Posterior cingulate gyrus (tissue), 11 donors: ENCODE data around the gene MPEG1.

Source experiments
- DNase-seq, 10 donors: peaks; one replicate each; pipeline versions ENCODE4 v3.0.0 to v3.0.0-alpha.2; 2020 to 2021; ENCODE audit warnings: mixed read lengths in 3 of 10
- intact Hi-C: fragments of 100-400 bp; cut with DNase I; formaldehyde crosslinking; loops from one replicate; pipeline ENCODE4 v1.15.1; 2023

The MPEG1 gene

DNA sequence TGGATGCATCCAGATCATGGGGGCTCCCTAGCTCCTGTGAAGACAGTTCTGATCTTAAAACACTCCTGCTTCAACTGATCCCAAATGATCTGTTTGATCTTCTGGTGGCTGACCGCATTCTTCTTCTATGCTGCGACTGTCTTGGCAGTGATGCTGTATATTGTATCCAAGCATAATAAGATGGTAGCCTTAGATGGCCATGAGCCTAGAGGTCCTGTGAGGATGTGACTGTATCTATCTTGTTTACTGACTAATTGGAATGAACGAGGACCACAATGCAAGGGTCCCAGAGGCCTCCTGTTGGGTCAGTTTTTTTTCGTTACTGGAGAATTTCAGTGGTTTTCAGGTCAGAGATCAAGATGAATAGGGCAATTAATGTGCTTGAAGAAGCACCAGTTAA lies 7.1 kb upstream of the MPEG1 start:
- DNase-seq, result no peak
- intact Hi-C loops, result no loop called here

DNA sequence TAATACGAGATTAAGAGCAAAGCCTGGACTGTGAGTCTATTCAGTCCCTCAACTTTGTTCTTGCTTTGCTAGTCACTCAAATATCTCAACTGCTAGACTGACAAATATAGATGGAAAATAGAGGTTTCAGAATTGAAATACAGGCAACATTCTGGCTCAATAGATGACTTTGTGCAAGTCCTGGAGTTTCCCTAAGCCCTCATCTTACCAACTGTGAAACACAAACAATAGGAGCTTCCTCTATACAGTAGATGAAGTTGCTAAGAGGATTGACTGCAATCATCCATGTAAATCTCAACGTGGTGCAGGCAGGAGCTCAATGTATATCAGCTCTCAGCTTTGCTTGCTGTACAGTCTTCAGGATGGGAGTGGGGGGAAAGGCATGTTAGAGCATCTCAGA lies 6.2 kb upstream of the MPEG1 start:
- intact Hi-C loops, result no loop called here

DNA sequence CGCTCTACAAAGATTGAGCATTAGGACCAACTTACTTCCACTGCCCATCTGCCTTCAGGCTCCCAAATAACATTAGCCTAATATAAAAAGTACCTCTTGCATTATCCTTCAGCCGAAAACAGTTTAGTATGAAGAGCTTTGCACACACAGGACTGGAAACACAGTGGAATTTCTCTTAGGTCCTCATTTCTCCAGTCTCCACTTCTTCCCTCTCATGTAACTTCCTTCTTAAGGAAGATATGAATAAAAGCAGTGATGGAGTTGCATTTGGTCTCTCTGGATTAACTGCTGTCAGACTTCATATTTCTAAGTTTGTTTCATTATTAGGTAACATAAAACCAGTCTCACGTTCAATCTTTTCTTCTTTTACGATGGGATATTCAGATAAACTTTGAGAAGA lies 5.6 kb upstream of the MPEG1 start:
- no peak for DNase-seq
- intact Hi-C loops, result no loop called here

More for the DNA sequence above, 6.2 kb upstream of the MPEG1 start:
- DNase-seq, result no peak

DNA sequence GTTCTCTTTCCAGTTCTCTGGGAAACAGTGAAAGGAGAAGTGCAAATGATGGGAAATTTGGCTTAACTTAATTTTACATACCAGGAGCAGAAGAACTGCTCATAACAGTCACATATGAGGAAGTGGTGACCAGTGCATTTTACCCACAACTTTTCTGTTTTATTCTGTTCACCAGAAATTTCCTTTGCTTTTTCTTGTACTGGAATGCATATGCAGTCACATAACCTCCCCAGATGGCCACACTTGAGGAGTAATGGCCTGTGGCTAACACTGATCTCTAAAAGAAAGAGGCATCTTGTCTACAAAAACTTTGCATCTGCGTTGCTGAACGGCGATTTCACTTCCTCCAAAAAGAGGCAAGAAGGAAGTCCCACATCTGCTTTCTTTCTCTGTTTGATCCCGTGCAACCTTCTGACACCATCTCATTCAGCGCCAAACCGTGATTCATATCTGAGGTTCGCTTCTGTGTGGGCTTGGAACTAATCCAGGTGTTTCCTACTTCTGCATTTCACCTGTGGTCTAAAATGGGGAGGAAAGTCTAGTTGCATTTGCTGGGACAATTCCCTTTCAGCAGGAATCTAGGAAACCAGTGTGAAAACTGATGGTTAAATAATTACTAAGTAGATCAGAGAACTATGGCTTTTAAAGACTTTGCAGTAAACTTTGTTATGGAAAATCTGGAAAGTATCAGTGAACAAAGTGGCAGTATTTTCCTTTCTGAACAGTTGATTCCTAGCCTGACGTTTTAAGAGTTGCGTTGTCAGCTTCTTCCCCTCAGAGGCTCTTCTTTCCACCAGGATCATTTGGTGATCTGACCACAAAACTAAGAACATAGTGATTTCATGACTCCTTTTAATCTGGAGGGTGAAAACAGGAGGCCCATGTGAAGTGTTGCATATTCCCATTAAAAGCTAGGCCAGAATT lies 4.2 kb upstream of the MPEG1 start:
- DNase-seq, result no peak
- intact Hi-C loops, result no loop called here

DNA sequence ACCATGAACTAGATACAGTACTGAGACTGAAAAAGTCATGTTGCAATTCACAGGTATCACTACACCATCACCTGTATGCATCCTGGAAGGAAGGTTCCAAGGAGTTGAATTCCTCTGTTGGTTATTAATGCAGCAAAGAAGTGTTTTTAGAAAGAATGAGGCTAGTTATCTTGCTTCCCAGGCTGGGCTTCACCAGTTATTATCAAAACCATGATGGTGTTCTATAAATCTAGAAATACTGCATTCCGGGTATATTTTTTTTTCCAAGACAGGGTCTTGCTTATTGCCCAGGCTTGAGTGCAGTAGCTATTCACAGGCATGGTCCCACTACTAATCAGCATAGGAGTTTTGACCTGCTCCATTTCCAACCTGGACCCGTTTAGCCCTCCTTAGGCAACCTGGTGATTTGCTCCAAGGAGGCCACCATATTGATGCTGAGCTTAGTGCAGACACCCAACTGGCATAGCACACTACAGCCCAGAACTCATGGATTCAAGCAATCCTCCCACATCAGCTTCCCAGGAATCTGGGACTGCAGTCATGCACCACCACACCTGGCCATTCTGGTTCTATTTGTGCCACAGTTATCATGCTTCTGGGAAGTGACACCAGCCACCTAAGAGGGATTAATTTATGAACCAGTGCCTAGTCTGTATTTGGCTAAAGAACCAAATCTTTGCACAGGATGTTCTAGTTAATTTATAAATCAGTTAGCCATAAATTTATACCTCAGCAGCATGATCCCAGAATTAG lies 1.6 kb upstream of the MPEG1 start:
- intact Hi-C loops, result no loop called here

DNA sequence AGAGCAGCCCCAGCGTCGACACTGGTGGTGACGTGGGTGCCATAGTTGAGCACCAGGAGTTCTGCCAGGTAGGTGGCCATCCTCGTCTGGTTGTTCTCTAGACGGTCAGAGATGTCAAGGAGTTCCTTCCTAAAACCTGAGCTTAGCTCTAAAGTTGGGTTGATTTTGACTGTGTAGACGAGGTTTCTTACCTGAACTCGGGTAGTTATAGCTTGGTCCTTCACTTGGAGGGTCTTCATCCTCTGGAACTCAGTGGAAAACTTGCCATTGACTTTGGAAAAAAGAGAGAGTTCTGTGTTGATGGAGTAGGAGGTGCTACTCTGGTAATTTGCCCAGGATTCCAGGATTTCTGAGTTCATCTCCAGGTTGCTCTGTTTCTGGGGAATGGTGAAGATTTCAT lies 505 bp downstream of the MPEG1 start:
- intact Hi-C loops, result no loop called here
- no peak for DNase-seq

More for the DNA sequence above, 1.6 kb upstream of the MPEG1 start:
- no peak for DNase-seq

DNA sequence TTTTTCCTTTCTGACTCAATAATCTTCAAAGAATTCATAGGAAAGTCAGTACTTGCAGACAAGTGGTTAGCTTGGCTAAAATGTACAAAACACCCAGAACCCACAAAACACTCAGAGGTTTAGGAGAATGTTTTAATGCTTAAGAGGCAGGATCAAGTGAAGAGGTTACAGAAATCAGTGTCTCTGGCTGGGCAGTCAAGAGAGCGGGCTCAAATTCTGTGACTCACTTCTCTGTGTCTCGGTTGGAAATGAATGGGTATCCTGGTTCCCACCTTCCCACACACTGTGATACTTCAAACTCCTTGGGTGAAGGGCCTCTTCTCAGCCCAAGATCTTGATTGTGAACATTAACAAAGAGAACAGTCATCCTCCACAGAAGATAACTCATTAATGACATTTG lies 3.8 kb downstream of the MPEG1 start:
- intact Hi-C loops, result loop anchor here (1.0 to 5.0 kb wide), 2 partner anchors 38 to 73 kb away; no protein-coding TSS in a partner anchor
- DNase-seq, result no peak

DNA sequence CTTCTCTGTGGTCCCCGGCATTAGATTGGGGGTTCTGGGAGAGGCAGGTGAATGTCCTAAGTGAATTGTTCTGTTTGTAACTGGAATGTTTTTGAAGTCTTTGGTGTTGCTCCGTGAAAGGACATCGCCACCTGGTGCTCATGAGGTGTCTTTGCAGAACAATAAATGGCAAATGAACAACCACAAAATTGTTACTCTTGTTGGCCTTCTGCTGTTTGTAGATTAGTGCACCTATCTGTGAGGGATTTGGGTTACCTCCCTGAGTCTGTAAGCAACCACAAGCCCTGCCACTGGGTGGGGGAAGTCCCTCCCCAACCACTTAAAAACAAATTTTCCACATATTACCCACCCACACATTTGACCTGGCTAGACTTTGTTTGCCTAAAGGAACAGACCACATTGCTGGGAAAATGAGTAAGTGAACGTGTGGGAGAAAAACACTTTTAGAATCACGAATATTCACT lies 4.7 kb downstream of the MPEG1 start:
- intact Hi-C loops, result loop anchor here (1.0 to 5.0 kb wide), 2 partner anchors 37 to 74 kb away; no protein-coding TSS in a partner anchor
- peak in 2 of 10 donors; percentile 32 to 48 for DNase-seq

DNA sequence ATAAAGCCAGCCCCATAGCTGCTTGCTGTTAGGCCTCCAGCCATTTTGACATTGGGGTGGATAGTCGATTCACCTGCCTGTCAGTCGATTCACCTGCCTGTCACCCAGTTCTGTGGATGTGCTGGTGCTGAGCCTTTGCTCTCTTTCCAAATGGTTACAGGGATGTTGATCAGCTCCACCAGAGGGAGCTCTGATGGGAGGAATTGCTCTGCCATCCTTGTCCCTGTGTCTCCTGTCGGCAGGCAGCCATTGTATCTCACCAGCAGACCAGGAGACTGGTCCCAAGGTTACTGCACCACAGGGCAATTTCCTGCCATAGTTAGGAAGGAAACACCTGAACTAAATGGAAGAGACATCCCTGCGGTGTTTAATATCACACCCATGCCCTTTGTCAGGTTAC lies 6.1 kb downstream of the MPEG1 start:
- intact Hi-C loops, result loop anchor here (5.0 kb wide), 1 partner anchor 76 kb away; no protein-coding TSS in a partner anchor
- peak in 4 of 10 donors; percentile 47 to 90 (median 60) for DNase-seq

DNA sequence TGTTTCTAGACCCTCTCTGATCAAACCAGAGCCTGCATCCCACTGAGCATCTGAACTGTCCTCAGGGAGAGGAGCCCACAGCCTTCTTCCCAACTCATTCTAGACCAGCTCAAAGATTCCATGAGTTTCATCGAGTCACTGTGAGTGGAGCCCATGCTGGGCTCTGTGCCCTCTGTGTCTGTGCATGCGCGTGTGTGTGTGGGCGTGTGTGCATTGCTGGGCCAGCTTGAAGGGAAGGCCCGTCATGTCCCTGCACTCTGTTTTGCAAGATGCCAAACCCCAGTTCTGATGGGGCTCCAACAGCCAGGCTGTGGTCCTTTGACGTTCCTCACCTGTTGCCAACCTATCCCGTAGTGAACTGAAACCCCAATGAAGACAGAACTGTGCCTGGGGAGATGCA lies 7.1 kb downstream of the MPEG1 start:
- DNase-seq, result peak in 2 of 10 donors; percentile 42 to 82
- intact Hi-C loops, result loop anchor here (5.0 kb wide), 1 partner anchor 77 kb away; no protein-coding TSS in a partner anchor

DNA sequence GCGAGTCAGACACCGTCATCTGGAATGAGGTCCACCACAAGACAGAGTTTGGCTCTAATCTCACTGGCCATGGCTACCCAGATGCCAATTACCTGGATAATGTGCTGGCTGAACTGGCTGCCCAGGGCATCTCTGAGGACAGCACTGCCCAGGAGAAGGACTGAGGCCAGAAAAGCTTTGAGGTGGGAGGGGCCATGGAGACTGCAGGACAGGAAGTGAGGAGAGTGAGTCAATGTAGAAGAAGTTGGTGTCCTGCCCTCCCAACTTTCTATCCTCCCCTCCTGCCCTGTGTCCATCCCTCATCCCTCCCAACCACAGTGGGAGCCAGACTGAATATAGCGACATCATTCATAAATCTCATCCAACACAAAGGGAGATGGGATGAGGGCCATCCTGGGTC lies 8.0 kb downstream of the MPEG1 start:
- intact Hi-C loops, result loop anchor here (5.0 kb wide), 1 partner anchor 78 kb away; no protein-coding TSS in a partner anchor
- no peak for DNase-seq

DNA sequence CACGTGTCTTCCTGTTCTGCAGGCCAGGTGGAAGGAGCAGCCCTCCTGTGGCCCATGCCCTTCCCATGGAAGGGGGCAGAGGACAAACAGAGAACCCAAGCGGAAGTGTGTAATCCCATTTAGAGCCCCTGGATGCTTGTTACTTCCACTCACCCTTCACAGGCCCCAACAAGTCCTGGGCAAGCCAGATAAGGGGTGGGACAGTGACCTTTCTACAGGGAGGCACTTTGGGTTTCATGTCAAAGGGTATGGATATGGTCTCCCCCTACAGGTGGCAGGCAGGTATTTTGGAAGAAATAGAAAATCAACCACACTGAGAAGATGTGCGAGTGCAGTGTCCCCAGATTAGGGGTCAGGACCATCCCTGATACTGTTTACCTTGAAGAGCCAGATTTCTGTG lies 11.4 kb downstream of the MPEG1 start:
- intact Hi-C loops, result no loop called here
- no peak for DNase-seq

DNA sequence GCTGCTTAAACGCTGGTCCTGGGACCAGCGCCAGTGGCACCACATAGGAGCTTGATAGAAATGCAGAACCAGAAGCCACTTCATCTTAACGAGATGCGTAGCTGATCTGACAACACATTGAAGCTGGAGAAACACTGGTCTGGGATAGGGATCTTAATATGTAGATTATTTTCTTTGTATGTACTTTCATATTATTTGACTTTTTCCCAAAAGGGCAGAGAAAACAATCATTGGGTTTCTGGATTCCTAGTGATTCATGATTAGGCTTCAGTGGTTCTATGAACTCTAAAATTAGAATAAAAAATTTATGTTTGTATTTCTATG lies 12.3 kb downstream of the MPEG1 start:
- intact Hi-C loops, result no loop called here
- no peak for DNase-seq

DNA sequence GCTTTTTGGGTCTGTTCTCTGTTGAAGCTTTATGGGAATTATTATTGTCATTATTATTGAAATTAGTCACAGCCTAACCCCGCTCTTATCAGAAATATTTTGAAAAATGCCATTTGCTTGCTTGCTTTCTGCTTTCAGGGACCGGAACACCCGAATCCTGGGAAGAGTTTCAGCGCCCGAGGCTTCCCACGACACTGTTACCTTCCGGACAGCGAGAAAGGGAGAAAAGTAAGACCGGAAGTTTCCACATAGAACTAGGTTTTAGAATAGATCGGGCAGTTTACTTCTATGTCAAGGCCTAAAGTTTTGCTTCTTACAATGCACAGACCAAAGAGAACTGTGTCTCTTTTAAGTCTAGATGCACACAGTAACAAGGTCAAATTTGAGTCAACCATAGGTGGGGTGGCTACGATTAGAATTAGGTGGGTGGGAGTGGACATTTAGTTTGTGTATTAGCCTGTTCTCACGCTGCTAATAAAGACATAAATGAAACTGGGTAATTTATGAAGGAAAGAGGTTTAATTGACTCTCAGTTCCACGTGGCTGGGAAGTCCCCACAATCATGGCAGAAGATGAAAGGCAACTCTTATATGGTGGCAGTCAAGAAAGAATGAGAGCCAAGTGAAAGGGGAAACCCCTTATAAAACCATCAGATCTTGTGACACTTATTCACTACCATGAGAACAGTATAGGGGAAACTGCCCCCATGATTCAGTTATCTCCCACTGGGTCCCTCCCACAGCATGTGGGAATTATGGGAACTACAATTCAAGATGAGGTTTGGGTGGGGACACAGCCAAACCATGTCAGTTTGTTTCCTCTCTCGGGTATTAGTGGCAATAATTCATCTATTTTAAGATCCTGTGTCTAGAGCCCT lies 12.9 kb downstream of the MPEG1 start:
- intact Hi-C loops, result no loop called here
- DNase-seq, result no peak

DNA sequence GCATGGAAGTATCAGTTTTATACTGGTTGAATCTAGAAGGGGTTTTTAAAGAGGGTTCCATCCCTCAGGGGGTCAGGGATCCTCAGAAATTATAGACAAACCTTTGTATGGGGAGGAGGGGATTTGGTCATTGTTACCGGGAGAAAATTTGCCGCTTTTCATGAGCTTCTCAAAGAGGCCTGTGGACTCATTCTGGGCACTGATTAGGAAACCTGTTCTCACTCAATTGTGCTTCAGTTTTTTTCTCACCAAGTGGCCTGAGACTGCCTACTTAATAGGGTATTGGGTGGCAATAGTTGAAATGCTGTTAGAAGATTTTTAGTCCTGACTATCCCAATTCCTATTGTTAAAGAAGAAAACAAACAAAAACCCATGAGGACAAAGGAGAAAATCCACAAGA lies 14.0 kb downstream of the MPEG1 start:
- no peak for DNase-seq
- intact Hi-C loops, result no loop called here

DNA sequence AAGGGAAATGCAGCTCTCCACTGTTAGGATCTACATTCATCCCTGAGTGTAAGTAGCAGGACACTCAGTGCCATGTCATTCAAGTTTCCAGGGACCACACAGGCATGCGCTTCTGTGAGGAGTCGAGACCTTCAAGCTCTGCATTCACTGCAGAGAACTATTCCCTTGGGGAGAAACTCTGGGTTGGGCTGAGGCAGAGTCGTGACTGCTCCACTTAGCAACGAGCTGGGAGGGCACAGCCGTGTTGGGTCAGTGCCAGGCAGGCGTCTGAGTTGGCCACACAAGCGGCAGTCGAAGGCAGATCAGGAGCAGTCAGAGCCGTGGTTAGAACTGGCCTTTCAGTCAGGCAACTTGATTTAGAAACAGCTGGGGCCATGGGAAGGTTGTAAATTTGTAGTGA lies 14.7 kb downstream of the MPEG1 start:
- intact Hi-C loops, result no loop called here
- peak; percentile 68 to 95 (median 80) for DNase-seq

DNA sequence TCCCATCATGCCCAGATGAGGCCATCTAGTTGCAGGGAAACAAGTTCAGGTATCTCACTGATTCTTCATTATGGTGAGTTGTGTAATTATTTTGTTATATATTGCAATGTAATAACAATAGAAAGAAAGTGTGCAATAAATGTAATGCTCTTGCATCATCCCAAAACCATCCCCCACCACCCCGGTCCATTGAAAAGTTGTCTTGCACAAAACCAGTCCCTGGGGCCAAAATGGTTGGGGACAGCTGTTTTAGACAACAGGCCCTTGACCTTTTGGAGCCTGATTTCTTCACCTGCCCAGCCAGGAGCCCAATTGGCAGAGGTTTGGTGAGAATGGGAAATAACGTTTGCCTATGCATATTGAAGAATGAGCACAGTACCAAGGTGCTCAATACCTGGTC lies 15.9 kb downstream of the MPEG1 start:
- intact Hi-C loops, result no loop called here
- no peak for DNase-seq

DNA sequence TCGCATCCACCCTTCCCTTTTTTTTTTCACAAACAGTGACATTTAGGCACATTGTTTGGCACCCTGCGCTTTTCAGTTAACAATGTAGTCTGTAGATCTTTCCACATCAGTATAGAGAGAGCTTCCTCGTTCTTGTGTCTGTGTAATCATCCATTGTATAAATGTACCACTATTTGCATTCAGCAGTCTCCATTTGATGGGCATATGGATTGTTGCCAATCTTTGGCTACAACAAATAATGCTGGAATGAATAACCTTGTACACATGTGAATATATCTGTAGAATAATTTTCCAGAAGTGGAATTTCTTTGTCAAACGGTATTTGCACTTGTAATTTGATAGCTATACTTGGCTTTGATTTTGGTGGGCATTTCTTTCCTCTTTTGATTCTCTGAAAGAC lies 17.1 kb downstream of the MPEG1 start:
- intact Hi-C loops, result no loop called here
- no peak for DNase-seq

DNA sequence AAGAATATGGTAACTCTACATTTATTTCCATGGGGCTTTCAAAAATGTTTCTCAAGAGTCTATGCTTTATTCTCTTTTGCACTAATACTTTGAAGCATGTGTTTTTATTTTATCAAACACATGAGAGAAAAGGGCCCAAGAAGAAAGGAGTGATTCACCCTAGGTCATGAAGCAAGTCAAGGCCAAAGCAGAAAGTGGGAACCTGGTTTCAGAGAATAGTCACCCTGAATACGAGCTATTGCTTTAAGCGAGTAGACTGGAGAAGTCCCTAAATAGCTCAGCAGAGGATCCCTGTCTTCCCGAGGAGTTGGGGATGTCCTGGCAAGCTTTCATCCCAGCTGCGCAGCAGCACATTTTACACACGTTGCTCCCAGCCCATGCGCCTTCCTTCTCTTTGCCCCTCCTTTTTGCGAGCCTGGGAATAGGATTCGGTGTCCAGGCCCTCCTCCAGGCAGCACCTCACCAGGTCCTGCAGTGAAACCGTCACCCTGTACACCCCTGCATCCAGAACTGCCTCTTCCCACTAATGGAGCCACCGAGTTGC lies 19.1 kb downstream of the MPEG1 start:
- intact Hi-C loops, result no loop called here
- peak in 7 of 10 donors; percentile 33 to 92 (median 62) for DNase-seq

DNA sequence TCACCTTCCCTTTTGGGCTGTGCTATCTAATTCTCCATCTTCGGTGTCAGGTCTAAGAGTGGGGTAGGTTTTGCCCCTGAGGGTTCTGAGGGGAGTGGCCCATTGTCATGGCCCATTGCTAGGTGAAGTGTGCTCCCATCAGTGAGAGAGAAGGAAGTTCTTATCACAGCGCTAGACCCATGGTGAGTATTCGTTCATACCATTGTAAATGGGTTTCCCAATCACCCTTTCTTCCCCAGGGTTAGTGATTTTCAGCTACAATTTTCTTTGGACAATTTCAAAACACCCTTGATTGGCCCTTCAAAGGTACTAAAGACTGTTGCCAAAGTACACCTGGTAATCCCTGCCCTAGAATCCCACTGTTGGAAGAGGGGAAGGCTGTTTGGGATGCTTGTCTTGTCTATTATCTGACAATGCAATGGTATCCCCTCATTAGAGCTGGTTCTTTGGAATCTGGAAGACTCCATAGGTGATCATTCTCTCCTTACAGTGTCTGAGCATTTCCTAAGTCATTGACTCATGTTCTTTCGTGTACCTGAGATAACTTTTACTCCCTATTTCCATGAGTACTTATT lies 20.2 kb downstream of the MPEG1 start:
- no peak for DNase-seq
- intact Hi-C loops, result no loop called here
